K562 (cell line): ENCODE data around the gene GAS1.

Source experiments
- BMI1 ChIP-seq: fragments of 150-350 bp; IDR thresholded peaks from 2 replicates; pipeline ENCODE4 v1.6.1; 2014; ENCODE audit warnings: low read length
- E2F6 ChIP-seq, 2 experiments: IDR thresholded peaks; 2 replicates each; pipeline ENCODE4 v1.6.1; 2011; ENCODE audit warnings: borderline replicate concordance in 1 of 2, control low read depth in 1 of 2, low read depth in 1 of 2, low read length in 1 of 2, mild to moderate bottlenecking in 1 of 2, mixed read lengths in 1 of 2, moderate library complexity in 1 of 2; ENCODE audit not compliant: insufficient read depth in 1 of 2, insufficient read length in 1 of 2, poor library complexity in 1 of 2, severe bottlenecking in 1 of 2; ENCODE audit errors: extremely low read depth in 1 of 2
- JUN ChIP-seq, 2 experiments: sonication (generic) in 1 of 2; formaldehyde crosslinking in 1 of 2; IDR thresholded peaks; 2 replicates each; pipeline versions ENCODE4 v1.6.1 to v1.8.0; 2012 to 2022; ENCODE audit warnings: borderline replicate concordance in 2 of 2, mild to moderate bottlenecking in 2 of 2, improper control_type of control experiment in 1 of 2, low read depth in 1 of 2, low read length in 1 of 2, missing genetic modification reagents in 1 of 2
- NFYB ChIP-seq: IDR thresholded peaks from 2 replicates; pipeline ENCODE4 v1.6.1; 2011; ENCODE audit warnings: mild to moderate bottlenecking, moderate library complexity; ENCODE audit not compliant: insufficient read length; ENCODE audit errors: extremely low read depth
- SPI1 ChIP-seq: IDR thresholded peaks from 2 replicates; pipeline ENCODE4 v1.6.1; 2011; ENCODE audit warnings: low read depth, low read length, control low read depth, borderline replicate concordance
- SREBF2 ChIP-seq: sonication (generic); formaldehyde crosslinking; IDR thresholded peaks from 2 replicates; pipeline ENCODE4 v1.4.0; 2020; ENCODE audit warnings: mild to moderate bottlenecking, missing genetic modification reagents
- USF2 ChIP-seq: sonication (generic); formaldehyde crosslinking; IDR thresholded peaks from 2 replicates; pipeline ENCODE4 v1.5.0; 2020; ENCODE audit warnings: missing genetic modification reagents
- ZNF165 ChIP-seq: fragments of 250-450 bp; sonication (Bioruptor Pico); IDR thresholded peaks from 2 replicates; pipeline ENCODE4 v1.4.0; 2020; ENCODE audit warnings: borderline replicate concordance

GRCh38 chr9:86962692-86963091 is 15.4 kb upstream of the GAS1 start:
- TF ChIP-seq E2F6 (IDR thresholded peaks at IDR 0.05; ENCODE audit: borderline replicate concordance in 1 of 2, extremely low read depth in 1 of 2, insufficient read depth in 1 of 2, insufficient read length in 1 of 2, low read depth in 1 of 2, low read length in 1 of 2, poor library complexity in 1 of 2, severe bottlenecking in 1 of 2): no peak
- TF ChIP-seq USF2: no peak
- no peak for TF ChIP-seq SPI1
- TF ChIP-seq NFYB: no peak
- no peak for TF ChIP-seq ZNF165 (CRISPR knock-in tag)
- TF ChIP-seq BMI1: no peak
- TF ChIP-seq JUN (IDR thresholded peaks at IDR 0.05; ENCODE audit: borderline replicate concordance, low read depth, low read length): no peak
- TF ChIP-seq JUN (CRISPR knock-in tag; IDR thresholded peaks at IDR 0.05; ENCODE audit: borderline replicate concordance): no peak
- TF ChIP-seq SREBF2: no peak
